ENCODE results near the gene C16orf95.

GRCh38 chr16:87284183-87284582, 33.0 kb downstream of the C16orf95 start:
- TF ChIP-seq CTCF (IDR thresholded peaks at IDR 0.05) = no peak
- no peak for TF ChIP-seq JUN (IDR thresholded peaks at IDR 0.05)
- TF ChIP-seq KDM1A (IDR thresholded peaks at IDR 0.05; ENCODE audit: low read depth) = no peak
- TF ChIP-seq POLR2A (IDR thresholded peaks at IDR 0.05; ENCODE audit: low read length) = no peak
- no peak for TF ChIP-seq EHMT2 (IDR thresholded peaks at IDR 0.05; ENCODE audit: low read depth)
- TF ChIP-seq EP300 (IDR thresholded peaks at IDR 0.05) = no peak
- no peak for TF ChIP-seq RAD21 (conservative IDR thresholded peaks at IDR 0.05 in 1 of 2, IDR thresholded peaks at IDR 0.05 in 1 of 2)
- TF ChIP-seq GATA3 (IDR thresholded peaks at IDR 0.05; ENCODE audit: borderline replicate concordance) = no peak
- TF ChIP-seq MYC (IDR thresholded peaks at IDR 0.05; ENCODE audit: borderline replicate concordance, low read length) = no peak
- TF ChIP-seq CEBPB (IDR thresholded peaks at IDR 0.05) = no peak

Data from A549 (cell line).